IMR-90 (cell line): ENCODE results near the gene VEGFC. TPM values are rescaled to one million over a fixed set of nuclear protein-coding genes. Genes with fewer than 3 reads are reported as not detected.

ENCODE experiments used
- ATAC-seq: fragments of 200-7000 bp; cut with Tn5 transposase; 2 replicates; pipeline ENCODE4 v1.9.1; 2020; ENCODE audit warnings: low read depth, mild to moderate bottlenecking, moderate library complexity
- BruUV-seq: library from RNA; stranded (reverse); fragments of 400-500 nt; replicated peaks from 2 replicates; lab custom pipeline; 2021; lab: Mats Ljungman, UMichigan
- CTCF ChIA-PET: fragments of 300-600 bp; formaldehyde crosslinking; extraction: SDS; loops from one replicate; lab custom pipeline; 2021; ENCODE audit warnings: antibody characterized with exemption; lab: Yijun Ruan, JAX
- POLR2A ChIA-PET: fragments of 300-600 bp; sonication (Branson Sonifier 250); formaldehyde crosslinking; loops from one replicate; lab custom pipeline; 2022; ENCODE audit warnings: antibody characterized with exemption; ENCODE audit not compliant: unreplicated experiment; lab: Charles Lee
- DNase-seq: peaks from one replicate; pipeline ENCODE4 v3.0.0; 2013
- H2AFZ ChIP-seq: replicated peaks from 2 replicates; pipeline ENCODE3; 2013; ENCODE audit warnings: low read length, mild to moderate bottlenecking; ENCODE audit not compliant: poor library complexity
- H2AK5ac ChIP-seq: 2 replicates; pipeline ENCODE4 v1.6.1; 2013; ENCODE audit warnings: low read depth, low read length, inconsistent platforms
- H2AK9ac ChIP-seq: replicated peaks from 2 replicates; pipeline ENCODE3; 2013; ENCODE audit warnings: mild to moderate bottlenecking, low read depth, low read length, moderate library complexity; ENCODE audit not compliant: poor library complexity
- H2BK120ac ChIP-seq: 2 replicates; pipeline ENCODE4 v1.6.1; 2013; ENCODE audit warnings: low read depth, low read length, inconsistent platforms
- H2BK15ac ChIP-seq: 3 replicates; pipeline ENCODE4 v1.6.1; 2013; ENCODE audit warnings: low read depth, low read length, inconsistent platforms
- H2BK20ac ChIP-seq: 2 replicates; pipeline ENCODE4 v1.6.1; 2013; ENCODE audit warnings: low read depth, mild to moderate bottlenecking, inconsistent platforms, low read length, moderate library complexity
- H2BK5ac ChIP-seq: 2 replicates; pipeline ENCODE4 v1.6.1; 2013; ENCODE audit warnings: mild to moderate bottlenecking, low read depth, low read length, inconsistent platforms; ENCODE audit not compliant: poor library complexity, severe bottlenecking
- H3K14ac ChIP-seq: replicated peaks from 2 replicates; pipeline ENCODE4 v1.6.1; 2013; ENCODE audit warnings: low read depth, low read length, inconsistent platforms
- H3K18ac ChIP-seq: 2 replicates; pipeline ENCODE4 v1.6.1; 2013; ENCODE audit warnings: low read depth, low read length, control low read depth
- H3K23ac ChIP-seq: 2 replicates; pipeline ENCODE4 v1.6.1; 2013; ENCODE audit warnings: low read depth, low read length, inconsistent platforms
- H3K27ac ChIP-seq: 2 replicates; pipeline ENCODE4 v1.5.1; 2013; ENCODE audit warnings: mild to moderate bottlenecking, control low read depth, low read length; ENCODE audit not compliant: insufficient read depth
- H3K27me3 ChIP-seq: 2 replicates; pipeline ENCODE4 v1.6.1; 2013; ENCODE audit warnings: low read length; ENCODE audit not compliant: control insufficient read depth, insufficient read depth
- H3K36me3 ChIP-seq: 2 replicates; pipeline ENCODE4 v1.6.1; 2013; ENCODE audit warnings: low read length, mixed read lengths; ENCODE audit not compliant: control insufficient read depth, insufficient read depth
- H3K4ac ChIP-seq: 2 replicates; pipeline ENCODE4 v1.6.1; 2013; ENCODE audit warnings: low read depth, low read length, inconsistent platforms
- H3K4me1 ChIP-seq: 2 replicates; pipeline ENCODE4 v1.6.1; 2013; ENCODE audit warnings: low read length, mixed read lengths; ENCODE audit not compliant: control insufficient read depth, insufficient read depth
- H3K4me2 ChIP-seq: 2 replicates; pipeline ENCODE4 v1.6.1; 2013; ENCODE audit warnings: low read depth, mild to moderate bottlenecking, control low read depth, low read length, moderate library complexity
- H3K4me3 ChIP-seq: 2 replicates; pipeline ENCODE4 v1.5.1; 2013; ENCODE audit warnings: low read depth, mild to moderate bottlenecking, control low read depth, low read length, moderate library complexity; ENCODE audit not compliant: insufficient read depth
- H3K56ac ChIP-seq: 2 replicates; pipeline ENCODE4 v1.6.1; 2013; ENCODE audit warnings: low read length, inconsistent platforms; ENCODE audit not compliant: insufficient read depth; ENCODE audit errors: extremely low read depth
- H3K79me1 ChIP-seq, 2 experiments: 2 replicates each; pipeline ENCODE4 v1.6.1; 2013; ENCODE audit warnings: low read length in 2 of 2, inconsistent platforms in 1 of 2, low read depth in 1 of 2
- H3K9ac ChIP-seq: 2 replicates; pipeline ENCODE4 v1.6.1; 2013; ENCODE audit warnings: low read depth, low read length, control low read depth
- H3K9me1 ChIP-seq: 2 replicates; pipeline ENCODE4 v1.6.1; 2013; ENCODE audit warnings: low read length, inconsistent platforms; ENCODE audit not compliant: insufficient read depth
- H3K9me3 ChIP-seq: 2 replicates; pipeline ENCODE4 v1.6.1; 2013; ENCODE audit warnings: low read length; ENCODE audit not compliant: control insufficient read depth, insufficient read depth
- H4K20me1 ChIP-seq: 2 replicates; pipeline ENCODE4 v1.6.1; 2013; ENCODE audit warnings: low read length, inconsistent platforms; ENCODE audit not compliant: insufficient read depth
- H4K5ac ChIP-seq: 2 replicates; pipeline ENCODE4 v1.6.1; 2013; ENCODE audit warnings: mild to moderate bottlenecking, low read depth, low read length, control low read depth
- H4K8ac ChIP-seq, 2 experiments: 2 replicates each; pipeline ENCODE4 v1.6.1; 2013; ENCODE audit warnings: low read depth in 2 of 2, low read length in 2 of 2, control low read depth in 1 of 2, inconsistent platforms in 1 of 2
- H4K91ac ChIP-seq: 2 replicates; pipeline ENCODE4 v1.6.1; 2013; ENCODE audit warnings: low read depth, low read length, inconsistent platforms; ENCODE audit not compliant: insufficient read depth
- MAZ ChIP-seq: IDR thresholded peaks from 2 replicates; pipeline ENCODE4 v1.6.1; 2012; ENCODE audit warnings: low read depth, mild to moderate bottlenecking, low read length, improper control_type of control experiment, moderate library complexity, borderline replicate concordance
- POLR2A ChIP-seq: IDR thresholded peaks from 2 replicates; pipeline ENCODE4 v1.6.1; 2012; ENCODE audit warnings: mild to moderate bottlenecking, low read depth, low read length
- WGBS, 2 experiments: methylation state at CpG; one replicate each; pipeline versions ENCODE4 v1.1.5 to v1.1.7; 2013; ENCODE audit warnings: missing lambda C conversion rate in 2 of 2; ENCODE audit not compliant: insufficient read length in 1 of 2; ENCODE audit errors: extremely low coverage in 2 of 2; 5-methylcytosine and 5-hydroxymethylcytosine counted together
- dilution Hi-C: fragments of 300-500 bp; cut with HindIII; formaldehyde crosslinking; loops from one replicate; pipeline ENCODE4 v1.14.3; 2018; ENCODE audit warnings: low sequenced_read_pairs; ENCODE audit not compliant: unreplicated experiment
- in situ Hi-C: fragments of 300-500 bp; cut with MboI; formaldehyde crosslinking; loops from 3 replicates; pipeline ENCODE4 v1.14.3; 2019; ENCODE audit warnings: low sequenced_read_pairs, inconsistent platforms, mixed read lengths
- intact Hi-C: fragments of 100-400 bp; cut with micrococcal nuclease; formaldehyde crosslinking; loops from 2 replicates; pipeline ENCODE4 v1.10.0; 2022
- polyA plus RNA-seq, 3 experiments: library from polyadenylated mRNA; depleted of rRNA; stranded (reverse); fragments of >200 nt; gene quantifications; 2 replicates each; pipeline ENCODE4 v1.2.3, GENCODE V29; 2012; ENCODE audit warnings: low replicate concordance in 1 of 3
- total RNA-seq: library from RNA; depleted of rRNA; stranded (reverse); fragments of >200 nt; gene quantifications from 2 replicates; pipeline ENCODE4 v1.2.3, GENCODE V29; 2012

Gene VEGFC
- total and polyA plus RNA-seq, 2 of the 4 experiments (the other 2 are of a cell fraction), result 22.9 to 49.7 TPM

GRCh38 chr4:176793060-176793605 is 411 bp upstream of the VEGFC start:
- POLR2A ChIA-PET, result interaction anchor here (0.6 to 1.1 kb wide), 3 partner anchors 235 to 254 kb away, joined by 3 to 4 read pairs (median 3); no protein-coding TSS in a partner anchor
- BruUV-seq, result no TSS peak
- H2BK120ac ChIP-seq, result peak overlapping the region; percentile 96
- H3K14ac ChIP-seq, result peak overlapping the region; percentile 77
- H3K27ac ChIP-seq, result peak overlapping the region; percentile 86
- DNase-seq, result no peak
- H2AFZ ChIP-seq, result peak overlapping the region; percentile 65
- peaks cover 10% of the 10 kb centered on the region; the same call in 1 of the 2 replicates for H4K20me1 ChIP-seq
- 13% methylated on average over 3 of the region's 24 CpGs; no CpG with 5 or more reads in 1 of the 2 experiments for WGBS, 2 experiments
- H2BK5ac ChIP-seq, result peak overlapping the region; percentile 93
- TF ChIP-seq MAZ, result peak; percentile 6; the same call in 1 of the 2 replicates
- TF ChIP-seq POLR2A, result no peak
- H3K36me3 ChIP-seq, result no peaks in the 10 kb centered on the region
- peak overlapping the region; percentile 94 for H2AK5ac ChIP-seq
- peak overlapping the region; percentile 96 for H3K4me3 ChIP-seq
- CTCF ChIA-PET, result interaction anchor here (0.6 to 0.8 kb wide), 3 partner anchors 87 to 254 kb away, joined by 3 to 6 read pairs (median 3); no protein-coding TSS in a partner anchor
- dilution Hi-C loops (no loop called here), intact Hi-C loops (loop anchor here (2.0 to 10.0 kb wide), 7 partner anchors 66 to 542 kb away; no protein-coding TSS in a partner anchor), in situ Hi-C loops (loop anchor here (10.0 to 25.0 kb wide), 4 partner anchors 222 to 544 kb away; no protein-coding TSS in a partner anchor)
- peaks cover 0 to 17% of the 10 kb centered on the region in 2 experiments; a peak in 3 of 4 replicates for H3K79me1 ChIP-seq
- peak overlapping the region; percentile 68 for H3K4me2 ChIP-seq
- H3K9me3 ChIP-seq, result no peaks in the 10 kb centered on the region
- H3K4me1 ChIP-seq, result peaks cover 16% of the 10 kb centered on the region
- H4K91ac ChIP-seq, result peak overlapping the region; percentile 93
- H3K9ac ChIP-seq, result peak overlapping the region; percentile 59
- no peaks in the 10 kb centered on the region for H3K27me3 ChIP-seq
- H3K56ac ChIP-seq, result peak overlapping the region; percentile 90
- H2AK9ac ChIP-seq, result peak overlapping the region; percentile 66
- peak overlapping the region; percentile 49; the same call in 2 of the 3 replicates for H2BK15ac ChIP-seq
- peak overlapping the region; percentile 88 for H3K18ac ChIP-seq
- H4K5ac ChIP-seq, result peak overlapping the region; percentile 84
- H2BK20ac ChIP-seq, result peak overlapping the region; percentile 91
- H3K23ac ChIP-seq, result peak overlapping the region; percentile 92
- H3K4ac ChIP-seq, result peak overlapping the region; percentile 93
- H4K8ac ChIP-seq, result peak overlapping the region; percentile 4 to 88; a peak in 3 of 4 replicates
- no peak for ATAC-seq
- no peaks in the 10 kb centered on the region for H3K9me1 ChIP-seq
